Epithelial cell of proximal tubule (primary cell): ENCODE results near the gene VPS8. TPM values are rescaled to one million over a fixed set of nuclear protein-coding genes. Genes with fewer than 3 reads are reported as not detected.

Experiments used
- DNase-seq: peaks from one replicate; pipeline ENCODE4 v3.0.0-alpha.2; 2011; ENCODE audit warnings: low read depth
- H3K4me3 ChIP-seq: 2 replicates; pipeline ENCODE4 v1.5.1; 2011; ENCODE audit warnings: low read depth, mild to moderate bottlenecking, low read length
- CTCF ChIP-seq: conservative IDR thresholded peaks from 2 replicates; pipeline ENCODE4 v1.5.1; 2012; ENCODE audit warnings: low read depth, mild to moderate bottlenecking, low read length
- total RNA-seq: library from RNA; depleted of rRNA; stranded (reverse); fragments of >200 nt; gene quantifications from 2 replicates; pipeline ENCODE4 v1.2.3, GENCODE V29; 2015

The VPS8 gene
- total RNA-seq = 13.2 and 16.7 TPM in 2 replicates

DNA sequence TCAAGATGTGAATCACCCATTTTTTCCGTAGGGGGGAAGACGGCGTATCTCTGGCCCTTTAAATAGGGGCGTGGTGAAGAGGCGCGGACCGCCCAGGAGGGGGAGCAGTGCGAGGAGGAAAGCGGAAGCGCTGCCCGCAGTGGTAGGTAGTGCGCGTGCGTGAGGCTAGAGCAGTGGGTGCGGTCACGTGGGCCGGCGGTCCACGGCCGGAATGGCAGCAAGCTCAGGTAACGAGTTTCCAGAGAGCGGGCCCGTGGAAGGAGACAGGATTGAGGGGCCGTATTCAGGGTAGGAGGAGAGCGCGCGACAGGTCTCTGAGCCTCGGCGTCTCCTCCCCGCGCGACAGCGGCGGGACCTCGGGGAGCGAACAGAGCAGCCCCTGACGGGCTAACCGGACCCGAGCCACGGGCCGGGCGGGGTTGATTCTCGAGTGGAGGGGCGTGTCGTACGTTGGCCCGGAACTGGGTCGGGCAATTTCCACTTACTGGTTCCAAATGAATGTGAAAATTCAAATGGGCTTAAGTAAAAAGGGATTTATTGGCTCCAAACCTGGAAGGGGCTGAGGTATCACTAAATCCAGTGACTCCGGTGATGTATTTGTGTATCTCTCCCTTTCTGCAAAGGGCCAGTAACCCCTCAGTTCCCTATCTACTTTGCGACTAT, at the start of gene VPS8:
Gene VPS8, plus strand, starts transcription at position 168 of the 663 bp plus-strand sequence. CDS start 12,467 bp downstream, outside the sequence.
- peak; percentile 48 for TF ChIP-seq CTCF
- peak; percentile 53 for DNase-seq
- peak within 1 kb of the TSS; percentile 94 for H3K4me3 ChIP-seq

DNA sequence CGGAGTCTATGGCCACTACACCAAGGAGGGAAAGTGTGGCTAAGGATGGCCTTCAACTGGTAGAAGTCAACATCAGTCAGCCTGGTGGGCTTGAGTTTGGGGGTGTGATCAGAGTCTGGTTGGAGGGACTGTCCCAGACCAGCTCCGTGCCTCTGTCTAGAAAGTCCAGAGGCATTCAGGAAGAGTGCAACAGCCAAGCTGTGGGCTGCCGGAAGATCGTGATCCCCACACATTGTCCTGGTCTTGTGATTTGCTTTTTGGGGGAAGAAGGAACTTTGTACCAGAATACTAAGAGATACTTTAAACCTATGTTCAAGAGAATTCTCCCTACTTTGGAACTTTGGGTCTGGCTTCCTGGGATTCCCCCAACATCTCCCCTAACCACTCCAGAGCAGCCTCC, 47.8 kb upstream of the VPS8 start:
- no peak overlapping the region for H3K4me3 ChIP-seq
- no peak for TF ChIP-seq CTCF
- DNase-seq = no peak

- H3K4me3 ChIP-seq = no peak overlapping the region
- DNase-seq = no peak
- TF ChIP-seq CTCF = no peak
Observed at GRCh38 chr3:184765047-184765729, 46.8 kb upstream of the VPS8 start.

- no peak overlapping the region for H3K4me3 ChIP-seq
- DNase-seq = no peak
- no peak for TF ChIP-seq CTCF
Observed at GRCh38 chr3:184765730-184766074, 46.3 kb upstream of the VPS8 start.

DNA sequence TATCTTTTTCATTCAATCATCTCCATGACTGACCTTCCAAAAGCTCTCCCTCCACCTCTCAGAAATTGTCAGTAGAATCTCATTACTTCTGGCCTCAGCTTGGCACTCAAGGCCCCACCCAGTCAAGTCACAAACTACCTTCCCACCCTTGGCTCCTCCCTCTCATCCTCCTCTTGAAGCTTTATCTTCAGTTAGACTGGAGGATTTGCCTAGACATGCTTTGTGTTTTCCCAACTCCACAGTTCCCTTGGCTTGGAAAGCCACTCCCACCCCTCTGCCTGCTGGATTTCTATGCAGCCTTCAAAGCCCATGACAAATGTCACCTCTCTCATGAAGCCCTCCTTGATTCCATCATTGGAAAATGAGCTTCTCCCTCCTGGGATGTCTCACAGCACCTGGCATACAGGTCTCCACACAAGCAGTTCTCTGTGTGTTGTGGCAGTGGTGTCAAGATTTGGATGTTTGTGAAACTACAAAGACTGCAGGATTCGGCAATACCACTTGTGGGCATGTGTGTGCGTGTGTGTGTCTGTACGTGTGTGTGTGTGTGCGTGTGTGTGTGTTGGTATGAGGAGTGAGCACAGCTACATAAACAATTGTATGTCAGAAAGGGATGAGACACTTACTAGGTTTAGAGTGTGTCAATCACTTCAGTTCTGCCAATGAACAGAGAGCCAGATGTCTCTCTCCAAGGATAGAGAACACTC, 45.3 kb upstream of the VPS8 start:
- TF ChIP-seq CTCF = no peak
- DNase-seq = no peak
- no peak overlapping the region for H3K4me3 ChIP-seq

DNA sequence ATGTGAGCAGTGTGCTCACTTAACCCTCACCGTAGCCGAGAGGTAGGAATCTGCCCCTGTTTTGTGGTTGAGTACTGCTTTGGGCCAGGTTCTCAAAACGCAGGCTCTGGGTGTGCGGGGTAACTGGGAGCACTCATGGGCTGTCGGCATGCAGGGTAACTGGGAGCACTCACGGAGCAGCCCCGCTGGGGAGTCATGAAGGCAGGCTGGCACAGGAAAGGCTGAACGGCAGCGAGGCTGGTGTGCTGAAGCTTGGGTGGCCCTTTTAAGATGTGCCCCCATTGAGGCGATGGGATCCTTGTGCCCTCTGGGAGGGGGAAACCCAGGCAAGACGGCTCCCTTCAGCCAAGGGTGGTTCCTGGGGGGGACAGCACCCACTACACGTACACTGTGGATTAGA, 44.6 kb upstream of the VPS8 start:
- no peak for TF ChIP-seq CTCF
- no peak for DNase-seq
- H3K4me3 ChIP-seq = no peak overlapping the region
